GM21528 (cell line): Measurements from ENCODE around the gene DNAJA4.

Experiments
- ATAC-seq: cut with Tn5 transposase; IDR thresholded peaks from one replicate; pipeline ENCODE4 v1.9.1; 2021; ENCODE audit warnings: mild to moderate bottlenecking, moderate library complexity; ENCODE audit not compliant: unreplicated experiment, low FRiP score

DNAJA4 gene

GRCh38 chr15:78312536-78312935 is 48.2 kb downstream of the DNAJA4 start:
- no peak for ATAC-seq

- ATAC-seq = no peak
Measured at GRCh38 chr15:78312957-78313356, 48.6 kb downstream of the DNAJA4 start.

- no peak for ATAC-seq
Measured at GRCh38 chr15:78313383-78313782, 49.0 kb downstream of the DNAJA4 start.

- ATAC-seq = no peak
Measured at GRCh38 chr15:78314181-78314581, 49.8 kb downstream of the DNAJA4 start.

- no peak for ATAC-seq
Measured at GRCh38 chr15:78315686-78316282, 51.4 kb downstream of the DNAJA4 start.

GRCh38 chr15:78316283-78317083 is 52.1 kb downstream of the DNAJA4 start:
- no peak for ATAC-seq

- ATAC-seq = no peak
Measured at GRCh38 chr15:78317145-78317836, 52.9 kb downstream of the DNAJA4 start.

GRCh38 chr15:78319588-78319987 is 55.2 kb downstream of the DNAJA4 start:
- ATAC-seq = no peak

GRCh38 chr15:78320183-78320582 is 55.8 kb downstream of the DNAJA4 start:
- ATAC-seq = no peak

GRCh38 chr15:78321041-78321570 is 56.7 kb downstream of the DNAJA4 start:
- no peak for ATAC-seq

GRCh38 chr15:78321786-78322185 is 57.4 kb downstream of the DNAJA4 start:
- no peak for ATAC-seq

- no peak for ATAC-seq
Measured at GRCh38 chr15:78322243-78322642, 57.9 kb downstream of the DNAJA4 start.

- ATAC-seq = no peak
Measured at GRCh38 chr15:78322724-78323521, 58.6 kb downstream of the DNAJA4 start.

GRCh38 chr15:78323693-78324092 is 59.3 kb downstream of the DNAJA4 start:
- ATAC-seq = no peak

- no peak for ATAC-seq
Measured at GRCh38 chr15:78324144-78324543, 59.8 kb downstream of the DNAJA4 start.

- no peak for ATAC-seq
Measured at GRCh38 chr15:78325092-78325843, 60.9 kb downstream of the DNAJA4 start.

GRCh38 chr15:78327466-78327865 is 63.1 kb downstream of the DNAJA4 start:
- ATAC-seq = no peak

GRCh38 chr15:78329625-78330024 is 65.3 kb downstream of the DNAJA4 start:
- no peak for ATAC-seq
